Activated B cell treated with CpG ODN at 0.5 μM for 24 hours (primary cell): ENCODE measurements around the gene LTBP2. TPM values are rescaled to one million over a fixed set of nuclear protein-coding genes. Genes with fewer than 3 reads are reported as not detected.
"Not testable (repeated sequence)": the region's sequence is repeated elsewhere in the genome, so short reads cannot be mapped to it uniquely, and the experiment has no call there.

ENCODE experiments used
- ATAC-seq: fragments of 200-7000 bp; cut with Tn5 transposase; one replicate; pipeline ENCODE4 v1.10.0; 2021; ENCODE audit warnings: low read depth, mild to moderate bottlenecking, moderate library complexity
- CTCF ChIA-PET: fragments of 350-600 bp; sonication (Branson Sonifier 250); formaldehyde crosslinking; loops from one replicate; lab custom pipeline; 2021; ENCODE audit warnings: antibody characterized with exemption; lab: Charles Lee
- POLR2A ChIA-PET: fragments of 350-600 bp; sonication (Branson Sonifier 250); formaldehyde crosslinking; loops from one replicate; lab custom pipeline; 2021; ENCODE audit warnings: antibody characterized with exemption; lab: Charles Lee
- DNase-seq: peaks from one replicate; pipeline ENCODE4 v3.0.0; 2022
- H3K27ac Mint-ChIP-seq: one replicate; pipeline ENCODE4 v1.8.0; 2020; ENCODE audit warnings: mixed read lengths
- H3K27me3 Mint-ChIP-seq: one replicate; pipeline ENCODE4 v1.8.0; 2021; ENCODE audit warnings: mixed read lengths
- H3K36me3 Mint-ChIP-seq: one replicate; pipeline ENCODE4 v1.8.0; 2021; ENCODE audit warnings: low read depth, mixed read lengths
- H3K4me1 Mint-ChIP-seq: one replicate; pipeline ENCODE4 v1.8.0; 2021; ENCODE audit warnings: mixed read lengths
- H3K4me3 Mint-ChIP-seq: one replicate; pipeline ENCODE4 v1.8.0; 2020; ENCODE audit warnings: mild to moderate bottlenecking, mixed read lengths
- H3K9me3 Mint-ChIP-seq: one replicate; pipeline ENCODE4 v1.8.0; 2020; ENCODE audit warnings: mixed read lengths
- intact Hi-C: fragments of 100-400 bp; cut with micrococcal nuclease; formaldehyde crosslinking; loops from one replicate; pipeline ENCODE4 v1.15.1; 2024
- total RNA-seq: library from RNA; stranded (reverse); gene quantifications from 2 replicates; pipeline ENCODE4 v1.2.3, GENCODE V29; 2022
- TF ChIP-seq, protein P1 (sequence below): fragments of 200-600 bp; IDR thresholded peaks from one replicate; pipeline ENCODE4 v1.8.0; 2022; ENCODE audit warnings: antibody characterized with exemption, mild to moderate bottlenecking

Gene LTBP2
- total RNA-seq, 1 donor from 2014 or later: 0.11 TPM

DNA sequence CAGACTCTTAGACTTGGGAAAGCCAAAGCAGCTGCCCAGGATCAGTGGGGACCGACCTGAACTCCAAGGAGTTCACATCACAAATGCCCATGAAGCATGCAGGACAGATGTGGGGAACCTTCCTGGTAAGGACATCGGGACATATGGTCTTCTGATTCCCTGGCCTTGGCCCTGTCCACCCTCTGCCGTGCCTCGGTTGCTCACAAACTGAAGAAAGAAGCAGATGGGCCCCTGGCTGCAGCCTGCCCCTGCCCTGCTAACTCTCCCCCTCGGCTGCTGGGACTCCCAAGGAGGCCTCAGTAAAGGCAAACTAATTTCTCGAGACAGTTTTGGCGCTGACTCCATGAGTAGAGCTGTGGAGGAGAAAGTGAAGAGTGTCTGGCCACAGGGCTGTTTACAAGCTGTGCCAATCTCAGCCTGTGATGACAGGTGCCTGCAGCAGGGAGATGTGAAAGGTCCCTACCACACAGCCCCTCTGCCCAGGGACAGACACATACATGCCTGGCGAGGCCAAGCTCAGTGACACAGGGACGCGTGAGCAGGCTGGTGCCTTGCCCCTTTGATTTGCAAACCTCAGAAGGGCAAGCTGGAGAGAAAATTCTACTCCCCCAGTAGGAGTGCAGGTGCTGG is 69.9 kb downstream of the LTBP2 start:
- ChIA-PET POLR2A (no interaction called here), CTCF (no interaction called here)
- H3K27ac Mint-ChIP-seq: no peak overlapping the region
- intact Hi-C loops: no loop called here
- TF ChIP-seq, protein P1, sequence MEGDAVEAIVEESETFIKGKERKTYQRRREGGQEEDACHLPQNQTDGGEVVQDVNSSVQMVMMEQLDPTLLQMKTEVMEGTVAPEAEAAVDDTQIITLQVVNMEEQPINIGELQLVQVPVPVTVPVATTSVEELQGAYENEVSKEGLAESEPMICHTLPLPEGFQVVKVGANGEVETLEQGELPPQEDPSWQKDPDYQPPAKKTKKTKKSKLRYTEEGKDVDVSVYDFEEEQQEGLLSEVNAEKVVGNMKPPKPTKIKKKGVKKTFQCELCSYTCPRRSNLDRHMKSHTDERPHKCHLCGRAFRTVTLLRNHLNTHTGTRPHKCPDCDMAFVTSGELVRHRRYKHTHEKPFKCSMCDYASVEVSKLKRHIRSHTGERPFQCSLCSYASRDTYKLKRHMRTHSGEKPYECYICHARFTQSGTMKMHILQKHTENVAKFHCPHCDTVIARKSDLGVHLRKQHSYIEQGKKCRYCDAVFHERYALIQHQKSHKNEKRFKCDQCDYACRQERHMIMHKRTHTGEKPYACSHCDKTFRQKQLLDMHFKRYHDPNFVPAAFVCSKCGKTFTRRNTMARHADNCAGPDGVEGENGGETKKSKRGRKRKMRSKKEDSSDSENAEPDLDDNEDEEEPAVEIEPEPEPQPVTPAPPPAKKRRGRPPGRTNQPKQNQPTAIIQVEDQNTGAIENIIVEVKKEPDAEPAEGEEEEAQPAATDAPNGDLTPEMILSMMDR: no peak
- H3K27me3 Mint-ChIP-seq: peaks cover 6% of the 10 kb centered on the region
- no peaks in the 10 kb centered on the region for H3K4me1 Mint-ChIP-seq
- ATAC-seq (no peak), DNase-seq (no peak)
- H3K4me3 Mint-ChIP-seq: no peak overlapping the region
- no peaks in the 10 kb centered on the region for H3K36me3 Mint-ChIP-seq
- no peaks in the 10 kb centered on the region for H3K9me3 Mint-ChIP-seq

DNA sequence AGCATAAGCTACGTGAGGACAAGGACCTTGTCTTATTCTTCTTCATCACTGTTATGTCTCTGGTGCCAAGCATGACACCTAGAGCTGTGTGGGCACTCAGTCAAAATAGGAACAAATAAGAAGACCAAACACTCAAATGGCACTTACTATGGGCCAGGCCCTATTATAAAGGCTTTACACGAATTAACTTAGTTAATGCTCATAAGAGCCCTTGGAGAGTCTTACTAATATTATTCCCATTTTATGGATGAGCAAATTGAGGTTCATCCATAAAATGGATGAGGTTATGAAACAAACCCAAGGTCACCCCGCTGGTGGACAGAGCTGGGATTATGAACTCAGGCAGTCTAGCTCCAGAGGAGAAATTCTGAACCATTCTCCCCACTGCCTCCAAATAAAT is 70.8 kb downstream of the LTBP2 start:
- ChIA-PET CTCF (no interaction called here), POLR2A (interaction anchor here (0.6 kb wide), 1 partner anchor 327 kb away, joined by 3 read pairs; no protein-coding TSS in a partner anchor)
- ATAC-seq (no peak), DNase-seq (no peak)
- Mint-ChIP-seq H3K36me3 (no peaks in the 10 kb centered on the region), H3K9me3 (no peaks in the 10 kb centered on the region), H3K27ac (no peak overlapping the region), H3K4me1 (no peaks in the 10 kb centered on the region), H3K4me3 (no peak overlapping the region), H3K27me3 (peaks cover 6% of the 10 kb centered on the region)
- TF ChIP-seq, protein P1: no peak
- intact Hi-C loops: no loop called here

DNA sequence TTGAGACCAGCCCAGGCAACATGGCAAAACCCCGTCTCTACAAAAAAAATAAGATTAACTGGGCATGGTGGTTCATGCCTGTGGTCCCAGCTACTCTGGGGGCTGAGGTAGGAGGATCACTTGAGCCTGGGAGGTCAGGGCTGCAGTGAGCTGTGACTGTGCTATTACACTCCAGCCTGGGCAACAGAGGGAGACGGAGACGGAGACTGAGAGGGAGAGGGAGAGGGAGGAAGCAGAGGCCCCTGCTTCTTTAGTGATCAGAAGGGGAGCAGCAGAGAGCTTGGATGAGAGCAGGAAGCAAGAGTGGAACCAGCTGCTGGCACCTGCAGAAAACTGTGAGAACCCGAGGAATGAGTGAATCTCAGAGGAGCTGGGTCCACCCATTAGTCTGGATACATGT is 72.5 kb downstream of the LTBP2 start:
- no peak overlapping the region for H3K27ac Mint-ChIP-seq
- POLR2A ChIA-PET: interaction anchor here (0.6 kb wide), 2 partner anchors 206 to 806 kb away, joined by 3 to 6 read pairs; no protein-coding TSS in a partner anchor
- H3K36me3 Mint-ChIP-seq: no peaks in the 10 kb centered on the region
- H3K9me3 Mint-ChIP-seq: no peaks in the 10 kb centered on the region
- H3K4me1 Mint-ChIP-seq: no peaks in the 10 kb centered on the region
- CTCF ChIA-PET: no interaction called here
- no peak overlapping the region for H3K4me3 Mint-ChIP-seq
- intact Hi-C loops: no loop called here
- DNase-seq (no peak), ATAC-seq (no peak)
- H3K27me3 Mint-ChIP-seq: peaks cover 6% of the 10 kb centered on the region
- TF ChIP-seq, protein P1: no peak

DNA sequence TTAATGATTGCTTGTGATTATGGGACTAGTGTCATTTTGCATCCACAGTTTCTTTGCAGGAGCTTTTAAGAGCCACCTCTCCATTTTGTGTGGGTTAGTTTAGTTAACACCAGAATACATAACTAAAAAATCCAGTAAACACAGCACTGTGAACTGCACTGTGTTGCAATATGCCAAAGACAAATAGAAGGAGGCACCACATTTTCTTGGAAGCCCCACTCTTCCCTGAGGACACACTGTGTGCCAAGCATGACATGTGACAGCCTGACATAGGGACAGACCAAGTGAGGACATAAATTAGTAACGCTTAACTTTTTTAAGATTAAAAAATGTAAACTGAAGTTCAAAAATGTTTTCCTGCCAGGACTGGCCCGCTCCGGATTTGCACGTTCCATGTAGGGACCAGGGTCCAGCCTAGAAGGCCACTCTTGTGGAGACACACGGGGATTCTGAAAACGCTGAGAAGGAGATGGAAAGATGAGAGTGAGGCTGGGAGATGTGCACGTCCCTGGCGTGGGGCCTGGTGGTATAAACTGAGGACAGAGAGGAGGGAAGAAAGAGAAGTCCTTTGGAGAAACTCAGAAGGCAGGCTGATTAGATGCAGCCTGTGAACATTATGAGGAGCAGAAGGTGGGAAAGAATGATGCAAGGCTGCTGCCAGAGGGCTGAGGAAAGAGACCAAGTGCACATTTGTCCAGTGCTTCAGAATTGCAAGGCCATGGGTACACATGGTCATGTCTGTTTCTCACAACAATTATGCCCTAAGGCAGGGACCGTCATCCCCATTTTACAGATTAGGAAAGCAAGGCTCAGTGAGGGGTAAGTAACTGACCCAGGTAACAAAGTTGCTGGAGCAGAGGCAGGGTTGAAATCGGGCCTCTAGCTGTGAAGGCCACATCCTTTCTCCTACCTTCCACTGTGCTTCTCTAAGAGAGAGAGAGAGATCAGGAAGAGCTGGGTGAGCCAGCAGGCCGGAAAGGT is 73.3 kb downstream of the LTBP2 start:
- no peak for ATAC-seq
- H3K36me3 Mint-ChIP-seq: no peaks in the 10 kb centered on the region
- DNase-seq: no peak
- H3K4me3 Mint-ChIP-seq: no peak overlapping the region
- no peaks in the 10 kb centered on the region for H3K4me1 Mint-ChIP-seq
- H3K27ac Mint-ChIP-seq: no peak overlapping the region
- TF ChIP-seq, protein P1: no peak
- intact Hi-C loops: no loop called here
- peaks cover 3% of the 10 kb centered on the region for H3K27me3 Mint-ChIP-seq
- ChIA-PET CTCF (no interaction called here), POLR2A (interaction anchor here (0.6 kb wide), 1 partner anchor 206 kb away, joined by 6 read pairs; no protein-coding TSS in a partner anchor)
- no peaks in the 10 kb centered on the region for H3K9me3 Mint-ChIP-seq

DNA sequence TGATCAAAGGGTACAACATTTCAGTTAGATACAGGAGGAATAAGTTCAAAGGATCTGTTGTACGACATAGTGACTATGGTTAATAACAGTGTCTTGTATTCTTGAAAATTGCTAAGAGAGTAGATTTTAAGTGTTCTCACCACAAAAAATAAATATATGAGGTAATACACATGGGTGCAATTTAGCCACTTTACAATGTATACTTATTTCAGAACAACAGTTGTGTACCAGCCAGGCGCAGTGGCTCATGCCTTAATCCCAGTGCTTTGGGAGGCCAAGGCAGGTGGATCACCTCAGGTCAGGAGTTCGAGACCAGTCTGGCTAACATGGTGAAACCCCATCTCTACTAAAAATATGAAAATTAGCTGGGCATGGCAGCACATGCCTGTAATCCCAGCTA is 75.7 kb downstream of the LTBP2 start:
- H3K27me3 Mint-ChIP-seq, POLR2A ChIA-PET, H3K27ac Mint-ChIP-seq, intact Hi-C loops, H3K4me1 Mint-ChIP-seq, ATAC-seq, H3K4me3 Mint-ChIP-seq, H3K36me3 Mint-ChIP-seq, DNase-seq, CTCF ChIA-PET, H3K9me3 Mint-ChIP-seq: not testable (repeated sequence)
